HG02970 (cell line): ENCODE data around the gene C2.
"Not testable (repeated sequence)": the region's sequence is repeated elsewhere in the genome, so short reads cannot be mapped to it uniquely, and the experiment has no call there.

Experiments
- ATAC-seq: cut with Tn5 transposase; IDR thresholded peaks from one replicate; pipeline ENCODE4 v1.9.1; 2021; ENCODE audit warnings: mild to moderate bottlenecking, moderate library complexity, moderate number of reproducible peaks; ENCODE audit not compliant: unreplicated experiment, low FRiP score

Gene C2

DNA sequence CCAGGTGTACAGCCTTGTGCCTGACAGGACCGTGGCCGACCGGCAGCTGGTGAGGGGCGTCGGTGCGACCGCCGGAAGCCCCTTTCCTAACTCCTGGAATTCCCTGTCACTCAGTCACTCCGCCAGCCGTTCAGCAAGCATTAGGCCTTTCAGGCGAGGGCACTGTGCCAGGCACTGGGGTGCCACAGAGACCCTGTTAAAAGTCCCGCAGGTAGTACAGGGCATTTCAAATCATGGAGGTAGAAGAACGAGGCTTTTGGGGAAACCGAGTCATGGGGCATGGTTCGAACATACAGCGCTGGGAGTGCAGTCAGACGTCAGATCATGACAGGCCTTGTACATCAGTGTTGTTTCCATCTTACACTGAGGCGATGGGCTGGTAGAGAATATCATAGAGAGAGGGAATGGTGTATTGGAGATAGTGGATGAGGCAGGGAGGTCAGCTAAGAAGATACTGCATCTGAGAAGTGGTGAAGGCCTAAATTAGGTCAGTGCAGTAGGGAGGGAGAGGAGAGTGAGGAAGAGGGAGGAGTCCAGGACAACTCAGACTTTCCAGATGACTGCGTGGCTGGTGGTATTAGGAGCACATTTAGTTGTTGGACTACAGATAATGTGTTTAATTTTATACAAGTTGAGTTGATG lies 45.3 kb downstream of the C2 start:
- no peak for ATAC-seq

DNA sequence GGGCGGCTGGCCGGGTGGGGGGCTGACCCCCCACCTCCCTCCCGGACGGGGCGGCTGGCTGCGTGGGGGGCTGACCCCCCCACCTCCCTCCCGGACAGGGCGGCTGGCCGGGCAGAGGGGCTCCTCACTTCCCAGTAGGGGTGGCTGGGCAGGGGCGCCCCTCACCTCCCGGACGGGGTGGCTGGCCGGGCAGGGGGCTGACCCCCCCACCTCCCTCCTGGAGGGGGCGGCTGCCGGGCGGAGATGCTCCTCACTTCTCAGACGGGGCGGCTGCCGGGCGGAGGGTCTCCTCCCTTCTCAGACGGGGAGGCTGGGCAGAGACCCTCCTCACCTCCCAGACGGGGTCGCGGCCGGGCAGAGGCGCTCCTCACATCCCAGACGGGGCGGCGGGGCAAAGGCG lies 48.5 kb downstream of the C2 start:
- ATAC-seq, result not testable (repeated sequence)

DNA sequence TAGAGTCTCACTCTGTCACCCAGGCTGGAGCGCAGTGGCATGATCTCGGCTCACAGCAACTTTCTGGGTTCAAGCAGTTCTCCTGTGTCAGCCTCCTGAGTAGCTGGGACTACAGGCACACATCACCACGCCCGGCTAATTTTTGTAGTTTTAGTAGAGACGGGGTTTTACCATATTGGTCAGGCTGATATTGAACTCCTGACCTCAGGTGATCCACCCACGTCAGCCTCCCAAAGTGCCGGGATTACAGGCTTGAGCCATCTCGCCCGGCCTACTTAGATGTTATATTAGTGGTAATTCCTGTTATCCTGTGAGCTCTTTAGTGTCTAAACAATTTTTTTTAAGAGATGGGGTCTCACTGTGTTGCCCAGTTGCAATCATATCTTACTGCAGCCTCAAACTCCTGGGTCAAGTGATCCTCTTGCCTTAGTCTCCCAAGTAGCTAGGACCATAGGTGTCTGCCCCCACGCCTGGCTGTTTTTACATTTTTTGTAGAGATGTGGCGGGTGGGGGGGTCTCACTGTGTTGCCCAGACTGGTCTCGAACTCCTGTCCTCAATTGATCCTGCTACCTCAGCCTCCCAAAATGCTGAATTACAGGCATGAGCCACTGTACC lies 50.4 kb downstream of the C2 start:
- ATAC-seq, result no peak

DNA sequence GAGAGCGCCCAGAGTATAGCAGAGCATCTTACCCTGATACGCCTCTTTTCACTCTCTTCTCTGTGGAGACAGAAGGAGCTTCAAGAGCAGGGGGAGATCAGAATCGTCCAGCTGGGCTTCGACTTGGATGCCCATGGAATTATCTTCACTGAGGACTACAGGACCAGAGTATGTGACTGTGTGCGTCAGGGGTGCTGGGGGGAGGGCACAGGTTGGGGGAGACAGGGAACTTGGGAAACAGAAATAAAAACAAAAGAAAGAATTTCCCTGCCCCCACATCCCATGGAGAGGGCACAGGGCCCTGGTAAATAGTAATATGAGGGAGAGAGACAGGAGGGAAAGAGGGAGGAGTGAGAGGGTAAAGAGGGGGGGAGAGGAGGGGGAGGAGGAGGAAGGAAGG lies 51.3 kb downstream of the C2 start:
- ATAC-seq, result no peak

DNA sequence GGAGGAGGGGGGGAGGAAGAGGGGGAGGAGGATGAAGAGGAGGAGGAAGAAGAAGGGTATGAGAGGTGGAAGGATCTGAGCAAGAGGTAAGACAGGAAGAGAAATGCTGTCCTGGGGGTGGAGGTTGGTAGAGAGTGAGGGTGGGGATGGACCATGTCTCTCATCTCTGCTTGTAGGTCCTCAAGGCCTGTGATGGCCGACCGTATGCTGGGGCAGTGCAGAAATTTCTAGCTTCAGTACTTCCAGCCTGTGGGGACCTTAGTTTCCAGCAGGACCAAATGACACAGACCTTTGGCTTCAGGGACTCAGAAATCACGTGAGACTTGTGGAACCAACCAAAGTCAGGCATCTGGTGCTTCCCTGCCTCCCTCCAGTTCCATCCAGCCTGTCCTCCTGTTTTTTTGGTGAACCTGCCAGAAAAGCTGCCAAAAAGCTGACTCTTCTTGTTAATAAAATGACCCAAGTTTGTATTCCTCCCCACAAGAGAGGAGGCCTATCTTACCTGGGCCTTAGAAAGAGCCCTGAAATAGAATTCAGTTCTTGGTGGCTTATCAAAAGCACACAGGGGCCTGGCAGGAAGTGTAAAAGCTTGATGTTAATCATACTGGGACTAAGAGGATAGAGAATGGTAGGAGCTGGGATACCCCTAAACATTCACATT lies 51.9 kb downstream of the C2 start:
- ATAC-seq, result no peak

DNA sequence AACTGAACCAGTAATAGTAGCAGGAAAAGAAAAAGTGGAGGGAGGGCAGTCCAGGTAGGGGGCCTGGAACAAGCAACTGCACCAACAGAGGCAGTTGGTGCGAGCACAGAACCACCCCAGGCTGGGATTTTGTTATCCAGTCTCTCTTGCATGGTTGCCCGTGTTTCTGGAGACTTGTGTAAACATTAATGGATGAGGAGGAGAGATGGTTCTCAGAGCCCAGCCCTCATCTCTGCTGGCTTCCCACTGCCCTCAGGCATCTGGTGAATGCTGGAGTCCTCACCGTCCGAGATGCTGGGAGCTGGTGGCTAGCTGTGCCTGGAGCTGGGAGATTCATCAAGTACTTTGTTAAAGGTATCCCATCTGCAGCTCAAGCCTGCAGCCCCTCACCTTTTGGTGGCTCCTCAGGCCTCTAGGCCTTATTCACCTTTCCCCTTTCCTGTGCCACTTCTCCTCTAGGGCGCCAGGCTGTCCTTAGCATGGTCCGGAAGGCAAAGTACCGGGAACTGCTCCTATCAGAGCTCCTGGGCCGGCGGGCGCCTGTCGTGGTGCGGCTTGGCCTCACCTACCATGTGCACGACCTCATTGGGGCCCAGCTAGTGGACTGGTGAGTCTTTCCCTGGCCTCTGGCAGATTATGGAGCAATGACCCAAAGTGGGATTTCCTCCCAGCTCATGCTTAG lies 52.8 kb downstream of the C2 start:
- ATAC-seq, result not testable (repeated sequence)

DNA sequence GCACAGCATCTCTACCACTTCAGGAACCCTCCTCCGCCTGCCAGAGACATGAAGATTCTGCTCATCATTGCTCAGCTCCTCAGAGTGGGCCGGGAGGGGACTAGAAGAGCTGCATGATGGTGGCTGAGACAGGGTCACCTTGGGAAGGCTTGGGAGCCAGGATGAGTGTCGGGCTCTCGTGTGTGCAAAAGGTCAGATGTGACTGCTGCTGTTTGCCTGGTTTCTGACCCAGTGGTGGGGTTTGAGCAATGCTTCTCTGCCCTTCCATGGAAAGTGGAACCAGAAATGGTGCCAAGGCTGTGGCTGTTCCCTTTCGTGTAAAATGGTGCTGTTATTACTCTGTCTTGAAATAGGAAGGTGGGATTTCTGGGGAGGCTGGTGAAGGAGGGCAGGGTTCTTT lies 53.5 kb downstream of the C2 start:
- ATAC-seq, result not testable (repeated sequence)

DNA sequence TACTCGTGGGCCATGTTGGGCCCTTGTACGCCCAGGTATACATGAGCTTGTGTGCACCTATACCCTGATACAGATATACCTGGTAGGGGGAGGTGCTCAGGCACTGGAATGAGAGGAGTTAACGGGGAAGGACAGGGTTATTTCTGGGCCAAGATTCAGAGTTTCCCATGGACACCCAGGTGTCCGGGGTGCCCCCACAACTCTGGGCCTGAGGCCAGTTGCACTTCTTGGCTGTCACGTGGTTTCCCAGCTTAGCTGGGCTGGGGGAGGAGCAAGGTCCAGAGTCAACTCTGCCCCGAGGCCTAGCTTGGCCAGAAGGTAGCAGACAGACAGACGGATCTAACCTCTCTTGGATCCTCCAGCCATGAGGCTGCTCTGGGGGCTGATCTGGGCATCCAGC lies 54.2 kb downstream of the C2 start, which contains the start of gene C4A:
Gene C4A (plus strand): TSS at position 314 of the 400 bp plus-strand sequence. CDS start 51 bp downstream, at position 365.
- ATAC-seq, result not testable (repeated sequence)

DNA sequence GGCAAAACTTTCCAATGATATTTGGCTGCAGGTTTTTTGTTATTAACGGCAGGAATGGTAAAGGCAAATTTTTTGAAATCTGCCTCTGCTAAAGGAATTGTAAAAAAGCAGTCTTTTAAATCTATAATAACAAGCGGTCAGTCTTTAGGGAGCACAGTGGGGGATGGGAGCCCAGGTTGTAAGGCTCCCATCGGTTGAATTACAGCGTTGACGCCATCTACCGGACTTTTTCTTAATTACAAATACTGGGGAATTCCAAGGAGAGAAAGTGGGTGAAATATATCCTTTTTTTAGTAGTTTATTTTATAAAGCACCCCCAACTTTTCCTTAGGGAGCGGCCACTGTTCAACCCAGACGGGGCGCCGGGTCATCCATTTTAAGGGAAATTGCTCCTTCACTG lies 61.8 kb downstream of the C2 start:
- not testable (repeated sequence) for ATAC-seq

DNA sequence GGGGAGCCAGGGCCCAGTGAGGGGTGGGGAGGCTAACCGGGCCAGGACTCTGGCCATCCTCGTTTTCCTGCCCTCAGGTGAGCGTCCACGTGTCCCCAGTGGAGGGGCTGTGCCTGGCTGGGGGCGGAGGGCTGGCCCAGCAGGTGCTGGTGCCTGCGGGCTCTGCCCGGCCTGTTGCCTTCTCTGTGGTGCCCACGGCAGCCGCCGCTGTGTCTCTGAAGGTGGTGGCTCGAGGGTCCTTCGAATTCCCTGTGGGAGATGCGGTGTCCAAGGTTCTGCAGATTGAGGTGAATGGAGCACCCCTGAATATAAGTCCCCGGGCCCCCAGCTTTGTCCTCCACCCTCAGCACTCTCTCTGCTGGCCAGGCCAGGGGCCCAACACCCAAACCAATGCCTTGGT lies 66.9 kb downstream of the C2 start:
- ATAC-seq, result not testable (repeated sequence)
